ENCODE results near the gene ARMH3.

The ARMH3 gene

GRCh38 chr10:102055647-102056419 is at the start of gene ARMH3:
Gene ARMH3, minus strand, starts transcription at chr10:102056173. Its CDS starts 16,059 bp downstream, at chr10:102040114.
- H3K27me3 ChIP-seq (ENCODE audit: control insufficient read depth in 1 of 2, insufficient read depth in 2 of 2, low read length in 2 of 2), result no peaks in the 10 kb centered on the region
- no peaks in the 10 kb centered on the region for H3K36me3 ChIP-seq (ENCODE audit: control insufficient read depth in 2 of 2, insufficient read depth in 2 of 2, low read length in 2 of 2)
- peaks cover 5% of the 10 kb centered on the region for H3K4me1 ChIP-seq (ENCODE audit: control insufficient read depth, insufficient read depth, low read length)
- H3K4me3 ChIP-seq (ENCODE audit: low read length in 2 of 2), result peak within 1 kb of the TSS; percentile 89 to 96
- H3K9me3 ChIP-seq (ENCODE audit: control insufficient read depth in 2 of 2, low read length in 2 of 2), result no peaks in the 10 kb centered on the region
- H3K27ac ChIP-seq (ENCODE audit: low read length), result peak within 1 kb of the TSS; percentile 95
- H3K9ac ChIP-seq (ENCODE audit: low read length in 2 of 2), result peak within 1 kb of the TSS; percentile 96 to 97

- no peak overlapping the region for H3K9ac ChIP-seq (ENCODE audit: low read length in 2 of 2)
- H3K4me3 ChIP-seq (ENCODE audit: low read length in 2 of 2), result no peak overlapping the region
- H3K27me3 ChIP-seq (ENCODE audit: control insufficient read depth in 1 of 2, insufficient read depth in 2 of 2, low read length in 2 of 2), result no peaks in the 10 kb centered on the region
- H3K36me3 ChIP-seq (ENCODE audit: control insufficient read depth in 2 of 2, insufficient read depth in 2 of 2, low read length in 2 of 2), result peaks cover 4 to 6% of the 10 kb centered on the region in 2 donors
- H3K9me3 ChIP-seq (ENCODE audit: control insufficient read depth in 2 of 2, low read length in 2 of 2), result no peaks in the 10 kb centered on the region
- H3K27ac ChIP-seq (ENCODE audit: low read length), result no peak overlapping the region
- no peaks in the 10 kb centered on the region for H3K4me1 ChIP-seq (ENCODE audit: control insufficient read depth, insufficient read depth, low read length)
Observed at GRCh38 chr10:102102421-102102820, 46.4 kb upstream of the ARMH3 start.

GRCh38 chr10:102101152-102101551 is 45.2 kb upstream of the ARMH3 start:
- Histone ChIP-seq H3K27me3 (ENCODE audit: control insufficient read depth in 1 of 2, insufficient read depth in 2 of 2, low read length in 2 of 2) (no peaks in the 10 kb centered on the region), H3K9ac (ENCODE audit: low read length in 2 of 2) (no peak overlapping the region), H3K4me3 (ENCODE audit: low read length in 2 of 2) (no peak overlapping the region), H3K27ac (ENCODE audit: low read length) (no peak overlapping the region), H3K4me1 (ENCODE audit: control insufficient read depth, insufficient read depth, low read length) (no peaks in the 10 kb centered on the region), H3K36me3 (ENCODE audit: control insufficient read depth in 2 of 2, insufficient read depth in 2 of 2, low read length in 2 of 2) (no peaks in the 10 kb centered on the region), H3K9me3 (ENCODE audit: control insufficient read depth in 2 of 2, low read length in 2 of 2) (no peaks in the 10 kb centered on the region)

GRCh38 chr10:102096449-102096848 is 40.5 kb upstream of the ARMH3 start:
- Histone ChIP-seq H3K9ac (ENCODE audit: low read length in 2 of 2) (no peak overlapping the region), H3K4me1 (ENCODE audit: control insufficient read depth, insufficient read depth, low read length) (no peaks in the 10 kb centered on the region), H3K27ac (ENCODE audit: low read length) (no peak overlapping the region), H3K4me3 (ENCODE audit: low read length in 2 of 2) (no peak overlapping the region), H3K36me3 (ENCODE audit: control insufficient read depth in 2 of 2, insufficient read depth in 2 of 2, low read length in 2 of 2) (no peaks in the 10 kb centered on the region), H3K27me3 (ENCODE audit: control insufficient read depth in 1 of 2, insufficient read depth in 2 of 2, low read length in 2 of 2) (no peaks in the 10 kb centered on the region), H3K9me3 (ENCODE audit: control insufficient read depth in 2 of 2, low read length in 2 of 2) (no peaks in the 10 kb centered on the region)

- H3K4me1 ChIP-seq (ENCODE audit: control insufficient read depth, insufficient read depth, low read length), result no peaks in the 10 kb centered on the region
- no peaks in the 10 kb centered on the region for H3K36me3 ChIP-seq (ENCODE audit: control insufficient read depth in 2 of 2, insufficient read depth in 2 of 2, low read length in 2 of 2)
- H3K9me3 ChIP-seq (ENCODE audit: control insufficient read depth in 2 of 2, low read length in 2 of 2), result no peaks in the 10 kb centered on the region
- no peak overlapping the region for H3K4me3 ChIP-seq (ENCODE audit: low read length in 2 of 2)
- no peak overlapping the region for H3K9ac ChIP-seq (ENCODE audit: low read length in 2 of 2)
- no peak overlapping the region for H3K27ac ChIP-seq (ENCODE audit: low read length)
- no peaks in the 10 kb centered on the region for H3K27me3 ChIP-seq (ENCODE audit: control insufficient read depth in 1 of 2, insufficient read depth in 2 of 2, low read length in 2 of 2)
Observed at GRCh38 chr10:102090772-102091171, 34.8 kb upstream of the ARMH3 start.

GRCh38 chr10:102086196-102086595 is 30.2 kb upstream of the ARMH3 start:
- H3K36me3 ChIP-seq (ENCODE audit: control insufficient read depth in 2 of 2, insufficient read depth in 2 of 2, low read length in 2 of 2), result no peaks in the 10 kb centered on the region
- H3K9ac ChIP-seq (ENCODE audit: low read length in 2 of 2), result no peak overlapping the region
- H3K4me3 ChIP-seq (ENCODE audit: low read length in 2 of 2), result no peak overlapping the region
- no peaks in the 10 kb centered on the region for H3K9me3 ChIP-seq (ENCODE audit: control insufficient read depth in 2 of 2, low read length in 2 of 2)
- H3K27ac ChIP-seq (ENCODE audit: low read length), result no peak overlapping the region
- no peaks in the 10 kb centered on the region for H3K27me3 ChIP-seq (ENCODE audit: control insufficient read depth in 1 of 2, insufficient read depth in 2 of 2, low read length in 2 of 2)
- H3K4me1 ChIP-seq (ENCODE audit: control insufficient read depth, insufficient read depth, low read length), result no peaks in the 10 kb centered on the region

- no peak overlapping the region for H3K27ac ChIP-seq (ENCODE audit: low read length)
- no peaks in the 10 kb centered on the region for H3K36me3 ChIP-seq (ENCODE audit: control insufficient read depth in 2 of 2, insufficient read depth in 2 of 2, low read length in 2 of 2)
Observed at GRCh38 chr10:102085336-102085735, 29.4 kb upstream of the ARMH3 start.

GRCh38 chr10:102083541-102083940 is 27.6 kb upstream of the ARMH3 start:
- no peak overlapping the region for H3K27ac ChIP-seq (ENCODE audit: low read length)
- no peaks in the 10 kb centered on the region for H3K4me1 ChIP-seq (ENCODE audit: control insufficient read depth, insufficient read depth, low read length)
- no peak overlapping the region for H3K4me3 ChIP-seq (ENCODE audit: low read length in 2 of 2)
- H3K9ac ChIP-seq (ENCODE audit: low read length in 2 of 2), result no peak overlapping the region
- H3K9me3 ChIP-seq (ENCODE audit: control insufficient read depth in 2 of 2, low read length in 2 of 2), result no peaks in the 10 kb centered on the region
- no peaks in the 10 kb centered on the region for H3K36me3 ChIP-seq (ENCODE audit: control insufficient read depth in 2 of 2, insufficient read depth in 2 of 2, low read length in 2 of 2)
- no peaks in the 10 kb centered on the region for H3K27me3 ChIP-seq (ENCODE audit: control insufficient read depth in 1 of 2, insufficient read depth in 2 of 2, low read length in 2 of 2)

More at GRCh38 chr10:102085336-102085735, 29.4 kb upstream of the ARMH3 start:
- Histone ChIP-seq H3K4me3 (ENCODE audit: low read length in 2 of 2) (no peak overlapping the region), H3K27me3 (ENCODE audit: control insufficient read depth in 1 of 2, insufficient read depth in 2 of 2, low read length in 2 of 2) (no peaks in the 10 kb centered on the region), H3K9me3 (ENCODE audit: control insufficient read depth in 2 of 2, low read length in 2 of 2) (no peaks in the 10 kb centered on the region), H3K4me1 (ENCODE audit: control insufficient read depth, insufficient read depth, low read length) (no peaks in the 10 kb centered on the region), H3K9ac (ENCODE audit: low read length in 2 of 2) (no peak overlapping the region)

- Histone ChIP-seq H3K9ac (ENCODE audit: low read length in 2 of 2) (no peak overlapping the region), H3K36me3 (ENCODE audit: control insufficient read depth in 2 of 2, insufficient read depth in 2 of 2, low read length in 2 of 2) (peaks cover 3 to 5% of the 10 kb centered on the region in 2 donors), H3K9me3 (ENCODE audit: control insufficient read depth in 2 of 2, low read length in 2 of 2) (no peaks in the 10 kb centered on the region), H3K4me1 (ENCODE audit: control insufficient read depth, insufficient read depth, low read length) (peaks cover 15% of the 10 kb centered on the region), H3K27ac (ENCODE audit: low read length) (no peak overlapping the region), H3K27me3 (ENCODE audit: control insufficient read depth in 1 of 2, insufficient read depth in 2 of 2, low read length in 2 of 2) (no peaks in the 10 kb centered on the region), H3K4me3 (ENCODE audit: low read length in 2 of 2) (no peak overlapping the region)
Observed at GRCh38 chr10:102072673-102073527, 16.9 kb upstream of the ARMH3 start.

- Histone ChIP-seq H3K4me1 (ENCODE audit: control insufficient read depth, insufficient read depth, low read length) (peaks cover 37% of the 10 kb centered on the region), H3K4me3 (ENCODE audit: low read length in 2 of 2) (no peak overlapping the region), H3K27me3 (ENCODE audit: control insufficient read depth in 1 of 2, insufficient read depth in 2 of 2, low read length in 2 of 2) (no peaks in the 10 kb centered on the region), H3K9me3 (ENCODE audit: control insufficient read depth in 2 of 2, low read length in 2 of 2) (no peaks in the 10 kb centered on the region), H3K9ac (ENCODE audit: low read length in 2 of 2) (no peak overlapping the region), H3K36me3 (ENCODE audit: control insufficient read depth in 2 of 2, insufficient read depth in 2 of 2, low read length in 2 of 2) (peaks cover 3 to 13% of the 10 kb centered on the region in 2 donors), H3K27ac (ENCODE audit: low read length) (no peak overlapping the region)
Observed at GRCh38 chr10:102069071-102069470, 13.1 kb upstream of the ARMH3 start.
